ENCODE results near the gene DHRS9. TPM values are rescaled to one million over a fixed set of nuclear protein-coding genes. Genes with fewer than 3 reads are reported as not detected.

The DHRS9 gene
- total and polyA plus RNA-seq, 9 of the 15 experiments (the other 6 are each of a cell fraction or from before 2014, with no cell fraction given), result 0.27 to 1.7 (median 0.69) TPM

DNA sequence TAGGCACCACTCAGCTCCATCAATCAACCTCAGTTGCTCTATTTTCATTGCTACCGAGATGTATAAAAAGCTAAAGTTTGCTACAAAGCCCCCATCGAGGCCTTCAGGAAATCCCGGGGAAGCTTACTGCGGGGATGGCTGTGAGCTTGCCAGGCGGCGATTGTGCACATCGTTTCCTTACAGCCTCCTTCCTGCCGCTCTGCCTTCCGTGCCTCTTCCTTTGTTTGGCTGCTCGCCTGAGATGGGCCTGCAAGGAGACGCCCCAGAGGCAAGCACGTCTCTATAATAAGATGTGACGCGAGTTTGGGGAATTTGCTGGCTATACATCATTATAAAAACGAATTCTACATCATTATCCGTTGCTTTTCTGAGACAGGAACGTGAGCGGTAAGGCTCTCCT lies 41.6 kb downstream of the DHRS9 start:
- Histone ChIP-seq H3K4me3 (no peak overlapping the region), H3K79me2 (ENCODE audit: control insufficient read depth, insufficient read depth, low read length) (no peaks in the 10 kb centered on the region), H3K9me1 (ENCODE audit: control insufficient read depth, insufficient read depth, low read length) (no peaks in the 10 kb centered on the region), H3K36me3 (ENCODE audit: control insufficient read depth, insufficient read depth, low read length) (no peaks in the 10 kb centered on the region), H3K4me1 (replicated peaks in 1 of 2; ENCODE audit: control insufficient read depth in 2 of 2, insufficient read depth in 2 of 2, low read length in 2 of 2) (peaks cover 0 to 18% of the 10 kb centered on the region in 2 experiments; a peak in 4 of 5 replicates), H3K9ac (ENCODE audit: insufficient read depth in 1 of 2, low read depth in 2 of 2, low read length in 2 of 2) (no peak overlapping the region), H3K9me3 (replicated peaks; ENCODE audit: control insufficient read depth, insufficient read depth, low read depth, low read length) (no peaks in the 10 kb centered on the region), H2AFZ (ENCODE audit: low read depth, low read length) (no peak overlapping the region), H3K4me2 (ENCODE audit: insufficient read depth, low read length) (no peak overlapping the region), H3K27ac (ENCODE audit: extremely low read depth, low read depth, low read length) (no peak overlapping the region), H4K20me1 (replicated peaks; ENCODE audit: control insufficient read depth, insufficient read depth, low read length) (no peaks in the 10 kb centered on the region), H3K27me3 (ENCODE audit: control insufficient read depth in 2 of 2, insufficient read depth in 2 of 2, low read length in 2 of 2) (no peaks in the 10 kb centered on the region)
- intact Hi-C loops (cut with micrococcal nuclease), result loop anchor here (1.0 to 10.0 kb wide), 3 partner anchors 30 to 414 kb away; no protein-coding TSS in a partner anchor
- no TSS peak for BruUV-seq (replicated peaks)
- FAIRE-seq, result no peak
- POLR2A ChIA-PET, result interaction anchor here (0.5 to 1.5 kb wide), 4 partner anchors 17 to 229 kb away, joined by 3 read pairs; no protein-coding TSS in a partner anchor
- TF ChIP-seq ERF (CRISPR knock-in tag; IDR thresholded peaks at IDR 0.05) (no peak), SMARCA5 (IDR thresholded peaks at IDR 0.05) (no peak), MTA3 (IDR thresholded peaks at IDR 0.05; ENCODE audit: borderline replicate concordance) (no peak), ZNF76 (CRISPR knock-in tag; IDR thresholded peaks at IDR 0.05; ENCODE audit: borderline replicate concordance) (no peak), NELFE (IDR thresholded peaks at IDR 0.05; ENCODE audit: insufficient read depth, insufficient read length) (no peak), ZNF408 (CRISPR knock-in tag; IDR thresholded peaks at IDR 0.05; ENCODE audit: low read depth) (no peak), COPS2 (conservative IDR thresholded peaks at IDR 0.05) (no peak), CBX1 (IDR thresholded peaks at IDR 0.05; ENCODE audit: low read depth) (no peak), DACH1 (IDR thresholded peaks at IDR 0.05; ENCODE audit: partially characterized antibody) (no peak), ZNF282 (CRISPR knock-in tag; IDR thresholded peaks at IDR 0.05) (no peak), STAG1 (CRISPR knock-in tag; IDR thresholded peaks at IDR 0.05; ENCODE audit: borderline replicate concordance) (no peak), SAP30 (IDR thresholded peaks at IDR 0.05; ENCODE audit: borderline replicate concordance, insufficient read depth, low read depth, low read length, poor library complexity, severe bottlenecking) (no peak), ZBTB11 (CRISPR knock-in tag; IDR thresholded peaks at IDR 0.05) (no peak), MEIS2 (IDR thresholded peaks at IDR 0.05; ENCODE audit: partially characterized antibody) (no peak), TGIF2 (CRISPR knock-in tag; IDR thresholded peaks at IDR 0.05) (no peak)
- TF ChIP-seq, protein P1, sequence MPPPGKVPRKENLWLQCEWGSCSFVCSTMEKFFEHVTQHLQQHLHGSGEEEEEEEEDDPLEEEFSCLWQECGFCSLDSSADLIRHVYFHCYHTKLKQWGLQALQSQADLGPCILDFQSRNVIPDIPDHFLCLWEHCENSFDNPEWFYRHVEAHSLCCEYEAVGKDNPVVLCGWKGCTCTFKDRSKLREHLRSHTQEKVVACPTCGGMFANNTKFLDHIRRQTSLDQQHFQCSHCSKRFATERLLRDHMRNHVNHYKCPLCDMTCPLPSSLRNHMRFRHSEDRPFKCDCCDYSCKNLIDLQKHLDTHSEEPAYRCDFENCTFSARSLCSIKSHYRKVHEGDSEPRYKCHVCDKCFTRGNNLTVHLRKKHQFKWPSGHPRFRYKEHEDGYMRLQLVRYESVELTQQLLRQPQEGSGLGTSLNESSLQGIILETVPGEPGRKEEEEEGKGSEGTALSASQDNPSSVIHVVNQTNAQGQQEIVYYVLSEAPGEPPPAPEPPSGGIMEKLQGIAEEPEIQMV (tag; conservative IDR thresholded peaks at IDR 0.05; ENCODE audit: low read depth), result no peak
- in situ Hi-C loops (cut with MboI), result loop anchor here (5.0 kb wide), 1 partner anchor 111 kb away; no protein-coding TSS in a partner anchor
- no peak for ATAC-seq
- CTCF ChIA-PET (ENCODE audit: low intra/inter-chr PET ratio), result interaction anchor here (3.7 kb wide), 1 partner anchor 31 kb away, joined by 20 read pairs; no protein-coding TSS in a partner anchor
- WGBS (ENCODE audit: insufficient coverage, low coverage, missing lambda C conversion rate), result 46% methylated on average over 15 of the region's 18 CpGs
- DNase-seq (ENCODE audit: extremely low read depth in 1 of 4, low spot score in 3 of 4), result no peak
